ENCODE results near the gene C12orf60.

Gene C12orf60

DNA sequence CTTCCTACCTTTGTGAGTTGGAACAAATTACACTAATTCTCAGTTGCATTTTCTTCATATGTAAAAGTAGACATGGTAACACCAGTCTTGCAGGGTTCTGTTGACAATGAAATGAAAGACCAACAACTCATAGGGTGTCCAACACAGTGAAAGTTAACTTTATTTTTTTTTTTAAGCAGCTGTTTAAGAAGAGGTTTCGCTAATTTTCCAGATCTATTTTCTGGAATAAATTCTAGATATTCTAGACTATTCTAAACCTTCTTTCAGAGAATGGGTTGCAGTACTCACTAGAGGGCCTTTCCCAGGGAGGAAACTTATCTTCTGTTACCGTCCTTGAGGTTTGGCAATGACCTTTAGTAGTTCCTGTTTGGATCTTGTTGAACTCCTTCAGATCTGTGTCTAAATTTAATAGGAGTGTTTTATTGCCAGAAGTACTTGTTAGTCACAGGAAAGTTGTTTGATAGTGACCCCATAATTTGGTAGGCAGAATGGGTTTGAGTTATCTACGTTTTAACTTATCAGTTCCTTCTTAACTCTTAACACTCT lies 42.6 kb downstream of the C12orf60 start:
- H3K9me3 ChIP-seq (ENCODE audit: insufficient read depth, low read length, severe bottlenecking): no peaks in the 10 kb centered on the region
- no peak for ATAC-seq (ENCODE audit: insufficient read depth, low read depth)
- peaks cover 11% of the 10 kb centered on the region for H3K4me1 ChIP-seq (ENCODE audit: insufficient read depth, low read length)
- no peaks in the 10 kb centered on the region for H3K79me2 ChIP-seq (ENCODE audit: insufficient read depth, low read length)
- no peak for DNase-seq
- H3K4me3 ChIP-seq (ENCODE audit: low read depth in 1 of 2, low read length in 2 of 2): no peak overlapping the region
- no peak overlapping the region for H3K4me2 ChIP-seq (ENCODE audit: insufficient read depth, low read length)
- no peaks in the 10 kb centered on the region for H4K20me1 ChIP-seq (ENCODE audit: insufficient read depth, low read length)
- H2AFZ ChIP-seq (ENCODE audit: low read depth, low read length): peak overlapping the region; percentile 52; the same call in 1 of the 2 replicates
- H3K9ac ChIP-seq (ENCODE audit: low read depth, low read length): no peak overlapping the region
- H3K27me3 ChIP-seq (ENCODE audit: insufficient read depth, low read length, poor library complexity): no peaks in the 10 kb centered on the region
- no peak overlapping the region for H3K27ac ChIP-seq (ENCODE audit: low read length)
- TF ChIP-seq CTCF (IDR thresholded peaks at IDR 0.05; ENCODE audit: borderline replicate concordance, extremely low read depth, low read length, poor library complexity, severe bottlenecking) (no peak), EZH2 (IDR thresholded peaks at IDR 0.05; ENCODE audit: borderline replicate concordance, low read depth, low read length, severe bottlenecking) (no peak)
- no peaks in the 10 kb centered on the region for H3K36me3 ChIP-seq (ENCODE audit: insufficient read depth, low read length)

GRCh38 chr12:14846876-14847580 lies 43.6 kb downstream of the C12orf60 start:
- Histone ChIP-seq H3K36me3 (ENCODE audit: insufficient read depth, low read length) (no peaks in the 10 kb centered on the region), H2AFZ (ENCODE audit: low read depth, low read length) (no peak overlapping the region), H3K79me2 (ENCODE audit: insufficient read depth, low read length) (no peaks in the 10 kb centered on the region), H3K9me3 (ENCODE audit: insufficient read depth, low read length, severe bottlenecking) (no peaks in the 10 kb centered on the region), H3K4me1 (ENCODE audit: insufficient read depth, low read length) (peaks cover 11% of the 10 kb centered on the region), H3K4me3 (ENCODE audit: low read depth in 1 of 2, low read length in 2 of 2) (no peak overlapping the region), H4K20me1 (ENCODE audit: insufficient read depth, low read length) (no peaks in the 10 kb centered on the region), H3K9ac (ENCODE audit: low read depth, low read length) (no peak overlapping the region), H3K27ac (ENCODE audit: low read length) (no peak overlapping the region), H3K27me3 (ENCODE audit: insufficient read depth, low read length, poor library complexity) (no peaks in the 10 kb centered on the region), H3K4me2 (ENCODE audit: insufficient read depth, low read length) (no peak overlapping the region)
- ATAC-seq (ENCODE audit: insufficient read depth, low read depth): no peak
- no peak for DNase-seq
- TF ChIP-seq EZH2 (IDR thresholded peaks at IDR 0.05; ENCODE audit: borderline replicate concordance, low read depth, low read length, severe bottlenecking) (no peak), CTCF (IDR thresholded peaks at IDR 0.05; ENCODE audit: borderline replicate concordance, extremely low read depth, low read length, poor library complexity, severe bottlenecking) (no peak)

- Histone ChIP-seq H3K27ac (ENCODE audit: low read length) (no peak overlapping the region), H2AFZ (ENCODE audit: low read depth, low read length) (no peak overlapping the region), H3K27me3 (ENCODE audit: insufficient read depth, low read length, poor library complexity) (no peaks in the 10 kb centered on the region), H3K4me2 (ENCODE audit: insufficient read depth, low read length) (no peak overlapping the region), H3K9me3 (ENCODE audit: insufficient read depth, low read length, severe bottlenecking) (no peaks in the 10 kb centered on the region), H4K20me1 (ENCODE audit: insufficient read depth, low read length) (no peaks in the 10 kb centered on the region), H3K4me1 (ENCODE audit: insufficient read depth, low read length) (peaks cover 11% of the 10 kb centered on the region), H3K79me2 (ENCODE audit: insufficient read depth, low read length) (no peaks in the 10 kb centered on the region), H3K9ac (ENCODE audit: low read depth, low read length) (no peak overlapping the region), H3K4me3 (ENCODE audit: low read depth in 1 of 2, low read length in 2 of 2) (no peak overlapping the region), H3K36me3 (ENCODE audit: insufficient read depth, low read length) (no peaks in the 10 kb centered on the region)
- DNase-seq (no peak), ATAC-seq (ENCODE audit: insufficient read depth, low read depth) (no peak)
- TF ChIP-seq CTCF (IDR thresholded peaks at IDR 0.05; ENCODE audit: borderline replicate concordance, extremely low read depth, low read length, poor library complexity, severe bottlenecking) (no peak), EZH2 (IDR thresholded peaks at IDR 0.05; ENCODE audit: borderline replicate concordance, low read depth, low read length, severe bottlenecking) (no peak)
These were observed 46.2 kb downstream of the C12orf60 start for GRCh38 chr12:14849661-14850060.
